GM12878 (cell line): Measurements from ENCODE around the gene TM4SF1. TPM values are rescaled to one million over a fixed set of nuclear protein-coding genes. Genes with fewer than 3 reads are reported as not detected.

Experiments used
- ATAC-seq: fragments of 200-7000 bp; cut with Tn5 transposase; 3 replicates; pipeline ENCODE4 v1.9.1; 2020; ENCODE audit warnings: mild to moderate bottlenecking, moderate library complexity
- BruUV-seq: library from RNA; stranded (reverse); fragments of 400-500 nt; replicated peaks from 2 replicates; lab custom pipeline; 2021; lab: Mats Ljungman, UMichigan
- CTCF ChIA-PET: fragments of 300-600 bp; sonication (Branson Sonifier 250); formaldehyde crosslinking; extraction: SDS; loops from one replicate; lab custom pipeline; 2021; ENCODE audit warnings: inconsistent platforms; lab: Yijun Ruan, JAX
- POLR2A ChIA-PET: fragments of 350-600 bp; formaldehyde crosslinking; extraction: SDS; loops from one replicate; lab custom pipeline; 2021; ENCODE audit warnings: inconsistent platforms; lab: Charles Lee
- RAD21 ChIA-PET: fragments of 300-600 bp; sonication (Branson Sonifier 250); formaldehyde crosslinking; loops from one replicate; lab custom pipeline; 2023; ENCODE audit warnings: antibody characterized with exemption; ENCODE audit not compliant: unreplicated experiment; lab: Charles Lee
- SMC1A ChIA-PET: fragments of 300-600 bp; sonication (Branson Sonifier 250); formaldehyde crosslinking; loops from one replicate; lab custom pipeline; 2023; ENCODE audit not compliant: unreplicated experiment, uncharacterized antibody; lab: Charles Lee
- DNase-seq: peaks from one replicate; pipeline ENCODE4 v3.0.0-alpha.2; 2011; ENCODE audit warnings: low read depth, low spot score
- FAIRE-seq: peaks from 3 replicates; lab custom pipeline; 2011; peaks lifted over from hg19 to GRCh38; lab: Jason Lieb, UNC
- H2AFZ ChIP-seq: 2 replicates; pipeline ENCODE4 v1.6.0; 2011; ENCODE audit warnings: low read depth, low read length, control low read depth; ENCODE audit not compliant: control insufficient read depth
- H3K27ac ChIP-seq: 2 replicates; pipeline ENCODE4 v1.5.1; 2011; ENCODE audit warnings: control low read depth; ENCODE audit not compliant: control insufficient read depth, insufficient read depth
- H3K27me3 ChIP-seq, 2 experiments: replicated peaks in 1 of 2; 2 replicates each; pipeline versions ENCODE4 v1.6.0 to v1.6.1; 2011; ENCODE audit warnings: low read length in 1 of 2; ENCODE audit not compliant: control insufficient read depth in 2 of 2, insufficient read depth in 2 of 2
- H3K36me3 ChIP-seq, 2 experiments: 2 replicates each; pipeline ENCODE4 v1.5.1; 2011; ENCODE audit warnings: low read length in 1 of 2; ENCODE audit not compliant: control insufficient read depth in 2 of 2, insufficient read depth in 2 of 2
- H3K4me1 ChIP-seq: 2 replicates; pipeline ENCODE4 v1.6.1; 2011; ENCODE audit warnings: mild to moderate bottlenecking, low read length, moderate library complexity, mixed read lengths; ENCODE audit not compliant: control insufficient read depth, insufficient read depth
- H3K4me2 ChIP-seq: 2 replicates; pipeline ENCODE4 v1.6.0; 2011; ENCODE audit warnings: control low read depth; ENCODE audit not compliant: control insufficient read depth, insufficient read depth
- H3K4me3 ChIP-seq: fragments of 200-600 bp; sonication (generic); 2 replicates; pipeline ENCODE4 v1.5.1; 2016
- H3K79me2 ChIP-seq: 2 replicates; pipeline ENCODE4 v1.6.0; 2011; ENCODE audit warnings: low read length; ENCODE audit not compliant: control insufficient read depth, insufficient read depth
- H3K9ac ChIP-seq: 2 replicates; pipeline ENCODE4 v1.8.0; 2011; ENCODE audit warnings: low read length, control low read depth, mixed read lengths; ENCODE audit not compliant: control insufficient read depth, insufficient read depth
- H3K9me3 ChIP-seq: replicated peaks from 3 replicates; pipeline ENCODE4 v1.5.1; 2011; ENCODE audit warnings: mild to moderate bottlenecking, low read length; ENCODE audit not compliant: control insufficient read depth, insufficient read depth
- H4K20me1 ChIP-seq: 2 replicates; pipeline ENCODE4 v1.6.0; 2011; ENCODE audit not compliant: control insufficient read depth, insufficient read depth
- CBX5 ChIP-seq: sonication (generic); IDR thresholded peaks from 2 replicates; pipeline ENCODE4 v1.6.1; 2016; ENCODE audit warnings: low read depth, moderate library complexity, mild to moderate bottlenecking, inconsistent platforms
- E2F4 ChIP-seq: IDR thresholded peaks from 2 replicates; pipeline ENCODE4 v1.6.1; 2012; ENCODE audit warnings: low read depth, low read length, improper control_type of control experiment
- E2F8 ChIP-seq: fragments of 450-650 bp; IDR thresholded peaks from 2 replicates; pipeline ENCODE4 v1.6.1; 2018; ENCODE audit warnings: mild to moderate bottlenecking, low read depth, moderate library complexity; ENCODE audit not compliant: partially characterized antibody
- HDGF ChIP-seq: fragments of 450-650 bp; IDR thresholded peaks from 2 replicates; pipeline ENCODE4 v1.6.1; 2016; ENCODE audit warnings: antibody characterized with exemption
- IKZF1 ChIP-seq: fragments of 450-650 bp; conservative IDR thresholded peaks from 2 replicates; pipeline ENCODE4 v1.6.1; 2017; ENCODE audit warnings: antibody characterized with exemption, mild to moderate bottlenecking
- KLF5 ChIP-seq: fragments of 450-650 bp; IDR thresholded peaks from 2 replicates; pipeline ENCODE4 v1.6.1; 2014; ENCODE audit warnings: mild to moderate bottlenecking; ENCODE audit not compliant: partially characterized antibody
- NR2C1 ChIP-seq: fragments of 450-650 bp; IDR thresholded peaks from 2 replicates; pipeline ENCODE4 v1.6.1; 2017; ENCODE audit warnings: antibody characterized with exemption, mild to moderate bottlenecking, moderate library complexity
- NRF1 ChIP-seq: conservative IDR thresholded peaks from 2 replicates; pipeline ENCODE4 v1.6.1; 2011; ENCODE audit warnings: mild to moderate bottlenecking, low read depth, low read length, improper control_type of control experiment
- POLR2AphosphoS2 ChIP-seq: IDR thresholded peaks from 2 replicates; pipeline ENCODE4 v1.6.1; 2011; ENCODE audit warnings: low read depth, mild to moderate bottlenecking, low read length, improper control_type of control experiment, moderate library complexity
- RELA ChIP-seq: fragments of 450-650 bp; IDR thresholded peaks from 2 replicates; pipeline ENCODE4 v1.8.0; 2014; ENCODE audit warnings: borderline replicate concordance; ENCODE audit not compliant: partially characterized antibody
- SMAD5 ChIP-seq: IDR thresholded peaks from 2 replicates; pipeline ENCODE4 v1.6.1; 2016; ENCODE audit warnings: antibody characterized with exemption, low read depth
- WRNIP1 ChIP-seq: IDR thresholded peaks from 2 replicates; pipeline ENCODE4 v1.6.1; 2011; ENCODE audit warnings: low read depth, low read length, improper control_type of control experiment, borderline replicate concordance
- ZNF274 ChIP-seq: IDR thresholded peaks from one replicate; pipeline ENCODE4 v1.8.0; 2011; ENCODE audit not compliant: insufficient read length, insufficient read depth
- WGBS: methylation state at CpG from one replicate; pipeline ENCODE4 v1.1.6; 2016; ENCODE audit warnings: low lambda C conversion rate; ENCODE audit not compliant: insufficient replicate concordance, insufficient coverage; ENCODE audit errors: missing lambda C conversion rate; 5-methylcytosine and 5-hydroxymethylcytosine counted together
- in situ Hi-C: fragments of 300-500 bp; cut with MboI; formaldehyde crosslinking; loops from 9 replicates; pipeline ENCODE4 v1.14.3; 2018; ENCODE audit warnings: mixed read lengths
- intact Hi-C: fragments of 100-400 bp; cut with micrococcal nuclease; formaldehyde crosslinking; loops from one replicate; pipeline ENCODE4 v1.14.2; 2022; ENCODE audit not compliant: unreplicated experiment
- polyA plus RNA-seq, 11 experiments: library from polyadenylated mRNA; depleted of rRNA in 4 of 11; unstranded in 6 of 11; stranded (reverse) in 5 of 11; fragments of >200 nt; fragmentation: Nextera tagmentation in 4 of 11; fragmentation: Illumina TruSeq in 1 of 11; extraction: Ambion mirVana in 4 of 11; extraction: Trizol in 1 of 11; gene quantifications; 1 replicate in 1 of 11; 2 replicates in 10 of 11; pipeline versions ENCODE4 v1.2.1 to v1.2.3, GENCODE V29; 2011 to 2016; ENCODE audit warnings: inconsistent platforms in 2 of 11, missing spikeins in 2 of 11, low read depth in 1 of 11
- total RNA-seq, 4 experiments: library from RNA; depleted of rRNA in 3 of 4; stranded (reverse); fragments of >200 nt in 3 of 4; fragmentation: Illumina TruSeq in 1 of 4; extraction: Trizol in 1 of 4; gene quantifications; 2 replicates each; pipeline versions ENCODE4 v1.2.1 to v1.2.3, GENCODE V29; 2013 to 2021

TM4SF1 gene
- total and polyA plus RNA-seq, 10 of the 15 experiments (the other 5 are each of a cell fraction or from before 2014, with no cell fraction given) = 0.05 to 1.2 TPM; not detected in 8

GRCh38 chr3:149402481-149402880, 25.0 kb upstream of the TM4SF1 start (continued):
- TF ChIP-seq KLF5 = no peak
- TF ChIP-seq, all 136 proteins: peak for 0

- FAIRE-seq (no peak), ATAC-seq (no peak), DNase-seq (no peak)
- Histone ChIP-seq H3K27ac (no peak overlapping the region), H3K79me2 (no peaks in the 10 kb centered on the region), H3K4me2 (no peak overlapping the region), H3K4me3 (no peak overlapping the region), H3K36me3 (no peaks in the 10 kb centered on the region), H2AFZ (no peak overlapping the region), H3K4me1 (no peaks in the 10 kb centered on the region), H3K9me3 (no peaks in the 10 kb centered on the region), H4K20me1 (no peaks in the 10 kb centered on the region), H3K27me3 (no peaks in the 10 kb centered on the region), H3K9ac (no peak overlapping the region)
- BruUV-seq = no TSS peak
- ChIA-PET CTCF (interaction anchor here (0.6 to 2.4 kb wide), 5 partner anchors 9 to 369 kb away, joined by 3 to 10 read pairs (median 5); no protein-coding TSS in a partner anchor), POLR2A (interaction anchor here (0.6 kb wide), 1 partner anchor 71 kb away, joined by 3 read pairs; no protein-coding TSS in a partner anchor), RAD21 (interaction anchor here (1.3 kb wide), 1 partner anchor 84 kb away, joined by 3 read pairs; no protein-coding TSS in a partner anchor), SMC1A (interaction anchor here (0.6 to 1.1 kb wide), 2 partner anchors 72 to 447 kb away, joined by 3 read pairs; partner anchors contain the start of gene TM4SF4)
- in situ Hi-C loops (no loop called here), intact Hi-C loops (no loop called here)
- WGBS = 2% methylated on average over 2 of the region's 2 CpGs
- TF ChIP-seq RELA = no peak
- TF ChIP-seq POLR2AphosphoS2 = no peak
- no peak for TF ChIP-seq E2F4
- TF ChIP-seq NR2C1 = no peak
- TF ChIP-seq ZNF274 = no peak
- TF ChIP-seq IKZF1 = no peak
- no peak for TF ChIP-seq HDGF
- TF ChIP-seq NRF1 = no peak
- TF ChIP-seq WRNIP1 = no peak
- TF ChIP-seq CBX5 = no peak
- no peak for TF ChIP-seq SMAD5
- no peak for TF ChIP-seq E2F8
Observed at GRCh38 chr3:149401926-149402310, 24.5 kb upstream of the TM4SF1 start.
